Measurements from ENCODE around the gene NPPC.

The NPPC gene

GRCh38 chr2:231934441-231935206 lies 8.4 kb upstream of the NPPC start:
- DNase-seq: no peak

- no peak for DNase-seq
Measured at GRCh38 chr2:231933916-231934401, 7.8 kb upstream of the NPPC start.

GRCh38 chr2:231932985-231933915 lies 7.1 kb upstream of the NPPC start:
- no peak for DNase-seq

- DNase-seq: no peak
Measured at GRCh38 chr2:231932711-231932970, 6.4 kb upstream of the NPPC start.

- no peak for DNase-seq
Measured at GRCh38 chr2:231931481-231931915, 5.3 kb upstream of the NPPC start.

- DNase-seq: no peak
Measured at GRCh38 chr2:231930593-231931281, 4.5 kb upstream of the NPPC start.

GRCh38 chr2:231929961-231930592 lies 3.9 kb upstream of the NPPC start:
- no peak for DNase-seq

- no peak for DNase-seq
Measured at GRCh38 chr2:231928901-231929725, 2.9 kb upstream of the NPPC start.

GRCh38 chr2:231928481-231928880 lies 2.3 kb upstream of the NPPC start:
- no peak for DNase-seq

GRCh38 chr2:231927566-231927890 lies 1.3 kb upstream of the NPPC start:
- DNase-seq: no peak

- DNase-seq: no peak
Measured at GRCh38 chr2:231926761-231927565, 767 bp upstream of the NPPC start.

GRCh38 chr2:231925303-231926179 lies 655 bp downstream of the NPPC start:
- DNase-seq: no peak

- DNase-seq: no peak
Measured at GRCh38 chr2:231924889-231925275, 1.3 kb downstream of the NPPC start.

GRCh38 chr2:231923951-231924888 lies 2.0 kb downstream of the NPPC start:
- no peak for DNase-seq

GRCh38 chr2:231923010-231923344 lies 3.2 kb downstream of the NPPC start:
- DNase-seq: no peak

GRCh38 chr2:231922311-231923009 lies 3.7 kb downstream of the NPPC start:
- DNase-seq: no peak

- DNase-seq: no peak
Measured at GRCh38 chr2:231920795-231921194, 5.4 kb downstream of the NPPC start.

GRCh38 chr2:231920366-231920765 lies 5.8 kb downstream of the NPPC start:
- no peak for DNase-seq

Data from GOT3 (cell line).